ENCODE results near the gene CGB5. TPM values are rescaled to one million over a fixed set of nuclear protein-coding genes. Genes with fewer than 3 reads are reported as not detected.

Gene CGB5
- total RNA-seq, 4 donors from 2014 or later = not detected

DNA sequence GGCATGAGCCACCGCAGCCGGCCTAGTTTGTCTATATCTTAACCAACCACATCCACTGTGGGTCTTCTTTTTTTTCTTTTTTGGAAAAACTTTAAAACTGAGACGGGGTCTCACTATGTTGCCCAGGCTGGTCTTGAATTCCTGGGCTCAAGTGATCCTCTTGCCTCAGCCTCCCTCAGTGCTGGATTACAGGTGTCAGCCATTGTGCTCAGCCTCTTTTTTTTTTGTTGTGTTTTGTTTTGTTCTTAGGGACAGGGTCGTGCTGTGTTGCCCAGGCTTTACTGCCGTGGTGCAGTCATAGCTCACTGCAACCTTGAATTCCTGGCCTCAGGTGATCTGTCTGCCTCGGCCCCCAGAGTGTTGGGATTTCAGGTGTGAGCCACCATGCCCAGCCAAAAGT, 49.0 kb downstream of the CGB5 start:
- Histone ChIP-seq H3K4me1 (peaks cover 33 to 37% of the 10 kb centered on the region in 2 donors), H3K27ac (no peak overlapping the region), H3K36me3 (peaks cover 0 to 58% of the 10 kb centered on the region in 2 donors), H3K9me3 (no peaks in the 10 kb centered on the region), H3K4me3 (no peak overlapping the region), H3K27me3 (no peaks in the 10 kb centered on the region)
- no peak for TF ChIP-seq POLR2A (IDR thresholded peaks at IDR 0.05)
- no peak for TF ChIP-seq CTCF (IDR thresholded peaks at IDR 0.05 in 4 of 5, conservative IDR thresholded peaks at IDR 0.05 in 1 of 5)
- in situ Hi-C loops (cut with MboI; ENCODE audit: low sequenced_read_pairs in 4 of 4) (loop anchor here in 1 of 4 donors (10.0 kb wide), 1 partner anchor 112 kb away; no protein-coding TSS in a partner anchor), intact Hi-C loops (cut with DNase I; ENCODE audit: low total_unique reads) (no loop called here)
- ATAC-seq (no peak), DNase-seq (no peak)

Small RNAs within 50 kb of the gene (microRNA-seq; reads per million reads assigned to microRNA genes)
- 0 reads per million in 2 donors for gene MIR6798 (ENCODE audit: borderline replicate concordance in 2 of 2)

Other genes with a start within 250 kb of the CGB5 start
- gene BCAT2, start 232.8 kb upstream of the CGB5 start, total RNA-seq = 10 to 100 TPM; 28.0 to 56.6 (median 43.8) TPM
- 1 to 10 TPM in 3 of 4 donors, not detected in 1; 1.2 to 1.9 (median 1.7) TPM for gene HSD17B14, start 207.4 kb upstream of the CGB5 start, total RNA-seq
- 1 to 10 TPM; 3.4 to 9.7 (median 6.3) TPM for gene PLEKHA4, start 175.2 kb upstream of the CGB5 start, total RNA-seq
- 10 to 100 TPM; 28.7 to 73.9 (median 39.8) TPM for gene PPP1R15A, start 171.4 kb upstream of the CGB5 start, total RNA-seq
- gene TULP2, start 145.1 kb upstream of the CGB5 start, total RNA-seq = not detected
- 100 to 1,000 TPM in 3 of 4 donors, 10 to 100 TPM in 1; 83.9 to 162 (median 148) TPM for gene NUCB1, start 143.5 kb upstream of the CGB5 start, total RNA-seq
- not detected for gene DHDH, start 110.1 kb upstream of the CGB5 start, total RNA-seq
- 10 to 100 TPM in 3 of 4 donors, 1 to 10 TPM in 1; 7.9 to 21.8 (median 18.0) TPM for gene BAX, start 89.0 kb upstream of the CGB5 start, total RNA-seq
- gene FTL, start 78.5 kb upstream of the CGB5 start, total RNA-seq = 1,000 to 10,000 TPM in 3 of 4 donors, 100 to 1,000 TPM in 1; 894 to 1,364 (median 1,121) TPM
- 100 to 1,000 TPM; 110 to 221 (median 126) TPM for gene GYS1, start 50.5 kb upstream of the CGB5 start, total RNA-seq
- gene RUVBL2, start 50.0 kb upstream of the CGB5 start, total RNA-seq = 100 to 1,000 TPM; 134 to 185 (median 146) TPM
- 1 to 10 TPM in 1 of 4 donors, not detected in 3; 1.9 TPM for gene LHB, start 26.8 kb upstream of the CGB5 start, total RNA-seq
- gene CGB3, start 19.5 kb upstream of the CGB5 start, total RNA-seq = not detected
- not detected for gene CGB2, start 12.0 kb upstream of the CGB5 start, total RNA-seq
- gene CGB1, start 7.0 kb upstream of the CGB5 start, total RNA-seq = not detected
- gene CGB8, start 5.3 kb downstream of the CGB5 start, total RNA-seq = not detected
- 1 to 10 TPM in 1 of 4 donors, under 1 TPM in 1, not detected in 2; 0.42 to 1.1 TPM for gene CGB7, start 13.9 kb downstream of the CGB5 start, total RNA-seq
- gene NTF4, start 21.0 kb downstream of the CGB5 start, total RNA-seq = 1 to 10 TPM; 1.3 to 6.8 (median 2.9) TPM
- gene KCNA7, start 28.9 kb downstream of the CGB5 start, total RNA-seq = 10 to 100 TPM in 3 of 4 donors, 1 to 10 TPM in 1; 4.3 to 20.2 (median 13.9) TPM
- gene SNRNP70, start 41.6 kb downstream of the CGB5 start, total RNA-seq = 100 to 1,000 TPM in 2 of 4 donors, 10 to 100 TPM in 2; 55.6 to 305 (median 107) TPM
- 10 to 100 TPM; 25.7 to 97.9 (median 34.0) TPM for gene LIN7B, start 70.5 kb downstream of the CGB5 start, total RNA-seq
- gene C19orf73, start 75.3 kb downstream of the CGB5 start, total RNA-seq = 10 to 100 TPM in 1 of 4 donors, 1 to 10 TPM in 3; 1.3 to 11.7 (median 3.5) TPM
- gene PPFIA3, start 75.7 kb downstream of the CGB5 start, total RNA-seq = 1 to 10 TPM; 1.9 to 4.1 (median 3.0) TPM
- 100 to 1,000 TPM; 190 to 537 (median 300) TPM for gene HRC, start 111.5 kb downstream of the CGB5 start, total RNA-seq
- 10 to 100 TPM; 10.4 to 11.5 (median 11.3) TPM for gene TRPM4, start 113.9 kb downstream of the CGB5 start, total RNA-seq